ENCODE data around the gene ACADL. TPM values are rescaled to one million over a fixed set of nuclear protein-coding genes. Genes with fewer than 3 reads are reported as not detected.

The ACADL gene
- total and polyA plus RNA-seq, 2 of the 13 experiments (the other 11 are each of a cell fraction or from before 2014, with no cell fraction given): not detected

DNA sequence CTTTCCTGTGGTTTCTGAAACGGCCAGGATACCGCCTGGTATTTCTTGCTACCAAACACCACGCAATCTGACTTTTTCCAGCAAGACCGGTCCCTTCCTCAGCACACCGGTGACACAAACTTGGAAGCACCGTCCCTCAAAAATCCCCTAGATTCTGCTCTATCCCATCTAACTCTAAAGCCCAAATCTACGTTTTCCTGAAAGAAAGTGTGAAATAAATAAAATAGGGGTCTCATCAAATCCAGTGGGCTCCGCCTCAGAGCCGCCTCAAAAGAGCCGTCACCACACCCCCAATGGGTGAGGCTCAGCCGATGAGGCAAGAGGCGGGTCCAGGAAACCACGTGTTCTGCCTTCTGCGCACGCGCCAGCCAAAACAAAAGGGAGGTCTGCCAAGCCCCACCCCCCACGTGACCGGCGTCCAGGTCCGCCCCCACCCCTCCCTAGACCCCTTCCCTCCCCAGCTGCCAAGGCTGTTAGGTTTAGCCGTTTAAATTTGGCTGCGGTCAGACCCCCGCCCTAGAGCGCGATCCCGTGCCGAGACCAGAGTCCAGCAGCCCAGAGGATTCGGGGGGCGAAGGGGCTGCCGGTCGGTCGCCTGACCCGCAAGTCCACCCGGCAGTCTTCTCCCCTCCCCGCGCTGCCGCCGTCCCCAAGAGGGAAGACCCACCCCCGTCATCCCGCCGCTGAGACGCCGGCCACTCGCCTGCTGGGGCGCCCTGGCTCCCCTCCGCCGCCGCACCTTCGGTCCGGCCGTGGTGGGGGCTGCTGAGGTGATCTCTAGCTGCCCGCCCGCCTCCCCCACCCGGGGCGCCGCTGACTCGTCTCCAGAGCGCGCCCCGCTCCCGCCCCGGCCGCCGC is 54.6 kb downstream of the ACADL start (continued):
- TF ChIP-seq MBNL3 (CRISPR knock-in tag; conservative IDR thresholded peaks at IDR 0.05) (no peak), SNRNP70 (IDR thresholded peaks at IDR 0.05; ENCODE audit: low read depth, low read length) (no peak), HDAC2 (CRISPR knock-in tag; IDR thresholded peaks at IDR 0.05) (0 out of 2 replicates have a peak, but pooled peaks have one; percentile 43), ATF7 (IDR thresholded peaks at IDR 0.05) (no peak), ATF7 (CRISPR knock-in tag; IDR thresholded peaks at IDR 0.05) (peak; percentile 2; the same call in 1 of the 2 replicates), SYNCRIP (IDR thresholded peaks at IDR 0.05; ENCODE audit: insufficient read depth, low read depth, low read length) (no peak), ZFP36 (IDR thresholded peaks at IDR 0.05; ENCODE audit: borderline replicate concordance, low read depth, low read length, partially characterized antibody) (no peak), KAT7 (CRISPR knock-in tag; IDR thresholded peaks at IDR 0.05; ENCODE audit: borderline replicate concordance) (no peak; the same call in 1 of the 2 replicates), ZNF775 (CRISPR knock-in tag; IDR thresholded peaks at IDR 0.05; ENCODE audit: borderline replicate concordance) (no peak), GABPB1 (CRISPR knock-in tag; IDR thresholded peaks at IDR 0.05) (peak; percentile 67), RNF2 (conservative IDR thresholded peaks at IDR 0.05; ENCODE audit: low read depth) (no peak), SOX13 (IDR thresholded peaks at IDR 0.05) (no peak; the same call in 1 of the 2 replicates), SOX13 (CRISPR knock-in tag; conservative IDR thresholded peaks at IDR 0.05 in 1 of 2, IDR thresholded peaks at IDR 0.05 in 1 of 2) (peak in 1 of 2 experiments; percentile 10; a peak in 1 of 4 replicates), TCF12 (IDR thresholded peaks at IDR 0.05) (no peak), TCF12 (CRISPR knock-in tag; IDR thresholded peaks at IDR 0.05) (no peak), KLF9 (CRISPR knock-in tag; IDR thresholded peaks at IDR 0.05; ENCODE audit: low read depth) (peak; percentile 44; the same call in 1 of the 2 replicates), ZNF10 (CRISPR knock-in tag; IDR thresholded peaks at IDR 0.05; ENCODE audit: borderline replicate concordance, low read depth) (no peak), CREM (IDR thresholded peaks at IDR 0.05) (peak; percentile 42; the same call in 1 of the 2 replicates), CREM (CRISPR knock-in tag; IDR thresholded peaks at IDR 0.05) (no peak), PHF5A (CRISPR knock-in tag; IDR thresholded peaks at IDR 0.05; ENCODE audit: low read depth, unreplicated experiment) (peak; percentile 73), ZNF605 (CRISPR knock-in tag; IDR thresholded peaks at IDR 0.05) (0 out of 2 replicates have a peak, but pooled peaks have one; percentile 54), ZNF274 (CRISPR knock-in tag; IDR thresholded peaks at IDR 0.05) (peak; percentile 15; the same call in 1 of the 2 replicates), SP2 (CRISPR knock-in tag; IDR thresholded peaks at IDR 0.05) (no peak)
- TF ChIP-seq, protein P1, sequence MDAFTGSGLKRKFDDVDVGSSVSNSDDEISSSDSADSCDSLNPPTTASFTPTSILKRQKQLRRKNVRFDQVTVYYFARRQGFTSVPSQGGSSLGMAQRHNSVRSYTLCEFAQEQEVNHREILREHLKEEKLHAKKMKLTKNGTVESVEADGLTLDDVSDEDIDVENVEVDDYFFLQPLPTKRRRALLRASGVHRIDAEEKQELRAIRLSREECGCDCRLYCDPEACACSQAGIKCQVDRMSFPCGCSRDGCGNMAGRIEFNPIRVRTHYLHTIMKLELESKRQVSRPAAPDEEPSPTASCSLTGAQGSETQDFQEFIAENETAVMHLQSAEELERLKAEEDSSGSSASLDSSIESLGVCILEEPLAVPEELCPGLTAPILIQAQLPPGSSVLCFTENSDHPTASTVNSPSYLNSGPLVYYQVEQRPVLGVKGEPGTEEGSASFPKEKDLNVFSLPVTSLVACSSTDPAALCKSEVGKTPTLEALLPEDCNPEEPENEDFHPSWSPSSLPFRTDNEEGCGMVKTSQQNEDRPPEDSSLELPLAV (CRISPR knock-in tag; conservative IDR thresholded peaks at IDR 0.05; ENCODE audit: low read depth): no peak
- TF ChIP-seq, protein P2, sequence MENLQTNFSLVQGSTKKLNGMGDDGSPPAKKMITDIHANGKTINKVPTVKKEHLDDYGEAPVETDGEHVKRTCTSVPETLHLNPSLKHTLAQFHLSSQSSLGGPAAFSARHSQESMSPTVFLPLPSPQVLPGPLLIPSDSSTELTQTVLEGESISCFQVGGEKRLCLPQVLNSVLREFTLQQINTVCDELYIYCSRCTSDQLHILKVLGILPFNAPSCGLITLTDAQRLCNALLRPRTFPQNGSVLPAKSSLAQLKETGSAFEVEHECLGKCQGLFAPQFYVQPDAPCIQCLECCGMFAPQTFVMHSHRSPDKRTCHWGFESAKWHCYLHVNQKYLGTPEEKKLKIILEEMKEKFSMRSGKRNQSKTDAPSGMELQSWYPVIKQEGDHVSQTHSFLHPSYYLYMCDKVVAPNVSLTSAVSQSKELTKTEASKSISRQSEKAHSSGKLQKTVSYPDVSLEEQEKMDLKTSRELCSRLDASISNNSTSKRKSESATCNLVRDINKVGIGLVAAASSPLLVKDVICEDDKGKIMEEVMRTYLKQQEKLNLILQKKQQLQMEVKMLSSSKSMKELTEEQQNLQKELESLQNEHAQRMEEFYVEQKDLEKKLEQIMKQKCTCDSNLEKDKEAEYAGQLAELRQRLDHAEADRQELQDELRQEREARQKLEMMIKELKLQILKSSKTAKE (CRISPR knock-in tag; IDR thresholded peaks at IDR 0.05; ENCODE audit: borderline replicate concordance): no peak
- TF ChIP-seq, protein P3, sequence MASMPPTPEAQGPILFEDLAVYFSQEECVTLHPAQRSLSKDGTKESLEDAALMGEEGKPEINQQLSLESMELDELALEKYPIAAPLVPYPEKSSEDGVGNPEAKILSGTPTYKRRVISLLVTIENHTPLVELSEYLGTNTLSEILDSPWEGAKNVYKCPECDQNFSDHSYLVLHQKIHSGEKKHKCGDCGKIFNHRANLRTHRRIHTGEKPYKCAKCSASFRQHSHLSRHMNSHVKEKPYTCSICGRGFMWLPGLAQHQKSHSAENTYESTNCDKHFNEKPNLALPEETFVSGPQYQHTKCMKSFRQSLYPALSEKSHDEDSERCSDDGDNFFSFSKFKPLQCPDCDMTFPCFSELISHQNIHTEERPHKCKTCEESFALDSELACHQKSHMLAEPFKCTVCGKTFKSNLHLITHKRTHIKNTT (CRISPR knock-in tag; IDR thresholded peaks at IDR 0.05): no peak

All from HepG2 (cell line).